ENCODE results near the gene ANKRD55.

- TF ChIP-seq POLR2AphosphoS5 (IDR thresholded peaks at IDR 0.05; ENCODE audit: borderline replicate concordance, low read depth, low read length) (no peak), EZH2 (IDR thresholded peaks at IDR 0.05) (no peak)
These were observed 149.8 kb downstream of the ANKRD55 start for GRCh38 chr5:56083286-56083854.

Data from SK-N-MC (cell line).